ENCODE results near the gene ZRANB1. TPM values are rescaled to one million over a fixed set of nuclear protein-coding genes. Genes with fewer than 3 reads are reported as not detected.

Gene ZRANB1
- total RNA-seq, 1 experiment from 2014 or later: 22.6 TPM

- Histone ChIP-seq H3K36me3 (ENCODE audit: insufficient read depth, low read length, poor library complexity, severe bottlenecking) (no peaks in the 10 kb centered on the region), H3K4me3 (ENCODE audit: low read depth, low read length, poor library complexity, severe bottlenecking) (no peak overlapping the region), H3K27ac (ENCODE audit: low read depth, low read length, poor library complexity, severe bottlenecking) (no peak overlapping the region), H3K9me3 (ENCODE audit: low read depth, low read length, poor library complexity, severe bottlenecking) (no peaks in the 10 kb centered on the region), H3K4me1 (ENCODE audit: insufficient read depth, low read length, poor library complexity, severe bottlenecking) (peaks cover 19% of the 10 kb centered on the region), H3K27me3 (replicated peaks; ENCODE audit: insufficient read depth, low read depth, low read length, poor library complexity) (no peaks in the 10 kb centered on the region)
- DNase-seq (ENCODE audit: low spot score): no peak
- POLR2A ChIA-PET (ENCODE audit: low non-redundant PET): no interaction called here
- no TSS peak for BruUV-seq (replicated peaks)
- CTCF ChIA-PET: no interaction called here
- intact Hi-C loops (cut with micrococcal nuclease; ENCODE audit: unreplicated experiment): no loop called here
- TF ChIP-seq EZH2 (IDR thresholded peaks at IDR 0.05; ENCODE audit: borderline replicate concordance, low read depth, low read length, poor library complexity, severe bottlenecking): no peak
- TF ChIP-seq, protein P1, sequence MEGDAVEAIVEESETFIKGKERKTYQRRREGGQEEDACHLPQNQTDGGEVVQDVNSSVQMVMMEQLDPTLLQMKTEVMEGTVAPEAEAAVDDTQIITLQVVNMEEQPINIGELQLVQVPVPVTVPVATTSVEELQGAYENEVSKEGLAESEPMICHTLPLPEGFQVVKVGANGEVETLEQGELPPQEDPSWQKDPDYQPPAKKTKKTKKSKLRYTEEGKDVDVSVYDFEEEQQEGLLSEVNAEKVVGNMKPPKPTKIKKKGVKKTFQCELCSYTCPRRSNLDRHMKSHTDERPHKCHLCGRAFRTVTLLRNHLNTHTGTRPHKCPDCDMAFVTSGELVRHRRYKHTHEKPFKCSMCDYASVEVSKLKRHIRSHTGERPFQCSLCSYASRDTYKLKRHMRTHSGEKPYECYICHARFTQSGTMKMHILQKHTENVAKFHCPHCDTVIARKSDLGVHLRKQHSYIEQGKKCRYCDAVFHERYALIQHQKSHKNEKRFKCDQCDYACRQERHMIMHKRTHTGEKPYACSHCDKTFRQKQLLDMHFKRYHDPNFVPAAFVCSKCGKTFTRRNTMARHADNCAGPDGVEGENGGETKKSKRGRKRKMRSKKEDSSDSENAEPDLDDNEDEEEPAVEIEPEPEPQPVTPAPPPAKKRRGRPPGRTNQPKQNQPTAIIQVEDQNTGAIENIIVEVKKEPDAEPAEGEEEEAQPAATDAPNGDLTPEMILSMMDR (conservative IDR thresholded peaks at IDR 0.05; ENCODE audit: low read depth, low read length): no peak
Measured at GRCh38 chr10:124926548-124926947, 15.4 kb upstream of the ZRANB1 start.

DNA sequence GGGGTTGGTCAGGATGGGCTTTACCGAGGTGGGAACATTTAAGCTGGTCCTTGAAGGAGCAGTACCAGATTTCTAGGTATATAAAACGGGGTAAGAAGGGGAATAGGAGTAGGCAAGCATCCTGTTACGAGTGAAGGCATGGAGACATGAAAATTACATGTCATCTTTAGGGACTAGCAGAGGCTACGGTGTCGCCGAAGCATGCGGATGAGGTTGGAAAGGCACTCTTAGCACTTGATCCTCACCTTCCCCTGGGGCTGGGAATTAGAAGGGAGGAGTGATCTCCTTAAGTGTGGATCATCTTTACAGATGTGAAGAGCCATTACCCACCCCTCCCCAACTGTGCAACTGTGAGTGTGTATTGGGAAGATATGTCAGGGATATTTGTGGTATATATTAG is 13.8 kb upstream of the ZRANB1 start:
- Histone ChIP-seq H3K27ac (ENCODE audit: low read depth, low read length, poor library complexity, severe bottlenecking) (no peak overlapping the region), H3K36me3 (ENCODE audit: insufficient read depth, low read length, poor library complexity, severe bottlenecking) (no peaks in the 10 kb centered on the region), H3K4me1 (ENCODE audit: insufficient read depth, low read length, poor library complexity, severe bottlenecking) (peaks cover 19% of the 10 kb centered on the region), H3K27me3 (replicated peaks; ENCODE audit: insufficient read depth, low read depth, low read length, poor library complexity) (no peaks in the 10 kb centered on the region), H3K9me3 (ENCODE audit: low read depth, low read length, poor library complexity, severe bottlenecking) (no peaks in the 10 kb centered on the region), H3K4me3 (ENCODE audit: low read depth, low read length, poor library complexity, severe bottlenecking) (no peak overlapping the region)
- no TSS peak for BruUV-seq (replicated peaks)
- intact Hi-C loops (cut with micrococcal nuclease; ENCODE audit: unreplicated experiment): no loop called here
- DNase-seq (ENCODE audit: low spot score): no peak
- CTCF ChIA-PET: no interaction called here
- POLR2A ChIA-PET (ENCODE audit: low non-redundant PET): no interaction called here
- TF ChIP-seq EZH2 (IDR thresholded peaks at IDR 0.05; ENCODE audit: borderline replicate concordance, low read depth, low read length, poor library complexity, severe bottlenecking): no peak
- TF ChIP-seq, protein P1 (conservative IDR thresholded peaks at IDR 0.05; ENCODE audit: low read depth, low read length): no peak

DNA sequence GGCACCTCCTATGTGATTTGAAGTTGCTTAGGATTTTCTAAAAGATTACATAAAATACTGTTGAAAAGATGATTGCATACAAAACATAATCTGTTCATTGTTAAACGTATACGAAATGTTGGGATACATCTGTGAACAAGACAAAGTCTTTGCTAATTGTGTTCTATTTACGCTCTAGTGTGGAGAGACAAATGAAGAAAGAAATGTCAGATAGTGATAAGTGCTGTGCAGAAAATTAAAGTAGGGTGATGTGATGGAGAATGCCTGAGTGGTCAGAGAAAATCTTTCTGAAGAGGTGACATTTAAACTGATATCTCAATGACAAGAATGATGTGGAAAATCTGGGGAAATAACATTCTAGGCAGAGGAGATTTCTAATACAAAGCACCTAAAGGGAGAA is 13.4 kb upstream of the ZRANB1 start:
- no peaks in the 10 kb centered on the region for H3K9me3 ChIP-seq (ENCODE audit: low read depth, low read length, poor library complexity, severe bottlenecking)
- ChIA-PET POLR2A (ENCODE audit: low non-redundant PET) (no interaction called here), CTCF (no interaction called here)
- TF ChIP-seq EZH2 (IDR thresholded peaks at IDR 0.05; ENCODE audit: borderline replicate concordance, low read depth, low read length, poor library complexity, severe bottlenecking): no peak
- TF ChIP-seq, protein P1 (conservative IDR thresholded peaks at IDR 0.05; ENCODE audit: low read depth, low read length): no peak
- H3K27ac ChIP-seq (ENCODE audit: low read depth, low read length, poor library complexity, severe bottlenecking): no peak overlapping the region
- H3K27me3 ChIP-seq (replicated peaks; ENCODE audit: insufficient read depth, low read depth, low read length, poor library complexity): no peaks in the 10 kb centered on the region
- H3K36me3 ChIP-seq (ENCODE audit: insufficient read depth, low read length, poor library complexity, severe bottlenecking): no peaks in the 10 kb centered on the region
- H3K4me1 ChIP-seq (ENCODE audit: insufficient read depth, low read length, poor library complexity, severe bottlenecking): peaks cover 19% of the 10 kb centered on the region
- H3K4me3 ChIP-seq (ENCODE audit: low read depth, low read length, poor library complexity, severe bottlenecking): no peak overlapping the region
- no peak for DNase-seq (ENCODE audit: low spot score)
- intact Hi-C loops (cut with micrococcal nuclease; ENCODE audit: unreplicated experiment): no loop called here
- BruUV-seq (replicated peaks): TSS peak; percentile 10

Measured in A673 (cell line).